VCaP (cell line): Measurements from ENCODE around the gene ARID3C.

Experiments
- H3K27ac ChIP-seq: fragments of 450-650 bp; 2 replicates; pipeline ENCODE4 v1.5.1; 2017
- TF ChIP-seq, protein P1 (sequence below): fragments of 450-650 bp; conservative IDR thresholded peaks from 2 replicates; pipeline ENCODE4 v1.5.1; 2017; ENCODE audit warnings: mild to moderate bottlenecking, moderate library complexity

ARID3C gene

DNA sequence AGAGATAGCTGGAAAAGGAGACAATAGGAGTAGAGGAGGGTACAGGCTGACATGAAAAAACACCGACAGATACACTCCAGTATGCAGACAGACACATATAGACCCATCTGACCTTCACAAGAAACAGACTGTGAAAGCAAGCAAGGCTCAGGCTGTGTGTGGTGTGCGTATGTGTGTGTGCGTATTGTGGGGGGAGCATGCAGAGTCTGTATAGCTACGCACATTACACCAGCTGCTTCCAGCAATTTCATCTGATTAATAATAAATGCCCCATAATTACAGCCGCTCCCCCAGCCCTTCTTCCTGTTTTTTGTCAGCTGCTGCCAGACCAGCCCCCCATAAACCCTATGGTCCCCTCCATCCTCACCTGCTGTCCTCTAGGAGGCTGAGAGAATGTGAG lies 46.1 kb downstream of the ARID3C start:
- H3K27ac ChIP-seq: no peak overlapping the region
- TF ChIP-seq, protein P1, sequence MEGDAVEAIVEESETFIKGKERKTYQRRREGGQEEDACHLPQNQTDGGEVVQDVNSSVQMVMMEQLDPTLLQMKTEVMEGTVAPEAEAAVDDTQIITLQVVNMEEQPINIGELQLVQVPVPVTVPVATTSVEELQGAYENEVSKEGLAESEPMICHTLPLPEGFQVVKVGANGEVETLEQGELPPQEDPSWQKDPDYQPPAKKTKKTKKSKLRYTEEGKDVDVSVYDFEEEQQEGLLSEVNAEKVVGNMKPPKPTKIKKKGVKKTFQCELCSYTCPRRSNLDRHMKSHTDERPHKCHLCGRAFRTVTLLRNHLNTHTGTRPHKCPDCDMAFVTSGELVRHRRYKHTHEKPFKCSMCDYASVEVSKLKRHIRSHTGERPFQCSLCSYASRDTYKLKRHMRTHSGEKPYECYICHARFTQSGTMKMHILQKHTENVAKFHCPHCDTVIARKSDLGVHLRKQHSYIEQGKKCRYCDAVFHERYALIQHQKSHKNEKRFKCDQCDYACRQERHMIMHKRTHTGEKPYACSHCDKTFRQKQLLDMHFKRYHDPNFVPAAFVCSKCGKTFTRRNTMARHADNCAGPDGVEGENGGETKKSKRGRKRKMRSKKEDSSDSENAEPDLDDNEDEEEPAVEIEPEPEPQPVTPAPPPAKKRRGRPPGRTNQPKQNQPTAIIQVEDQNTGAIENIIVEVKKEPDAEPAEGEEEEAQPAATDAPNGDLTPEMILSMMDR: no peak

DNA sequence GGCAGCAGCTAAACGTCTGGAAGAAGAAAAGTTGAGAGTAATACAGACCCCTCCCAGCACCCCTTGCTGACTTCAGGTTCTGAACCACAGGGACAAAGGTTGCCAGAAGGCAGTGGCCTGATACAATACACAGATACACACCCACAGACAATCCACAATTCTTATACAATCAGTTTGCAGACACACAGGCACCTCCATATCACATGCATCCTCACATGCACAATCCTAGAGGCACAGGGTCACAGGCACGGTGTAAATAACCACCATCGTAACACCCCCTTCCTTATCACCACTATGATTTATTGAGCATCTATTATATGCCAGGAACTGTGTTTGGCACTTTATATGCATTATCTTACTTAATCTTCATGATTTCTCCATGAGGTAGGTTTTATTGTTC lies 47.5 kb downstream of the ARID3C start:
- TF ChIP-seq, protein P1: no peak

DNA sequence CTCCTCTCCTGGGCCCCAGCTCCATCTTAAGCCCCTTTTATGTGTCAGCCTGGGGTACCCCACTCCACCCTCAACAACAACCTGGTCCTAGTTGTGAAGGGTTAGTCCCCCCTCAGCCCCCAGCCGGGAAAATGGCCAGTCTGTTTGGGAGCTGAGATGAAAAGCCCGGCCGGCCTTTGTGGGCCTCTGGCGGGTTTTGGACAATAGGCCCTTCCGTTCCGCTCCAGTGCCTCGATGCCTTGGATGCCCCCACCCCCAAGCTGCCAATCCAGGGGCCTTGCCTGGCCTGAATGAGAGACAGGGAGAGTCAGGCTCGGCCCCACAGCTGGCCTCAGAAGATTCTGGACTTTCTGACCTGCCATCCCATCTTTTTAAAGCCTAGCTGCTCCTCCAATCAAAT lies 48.5 kb downstream of the ARID3C start:
- TF ChIP-seq, protein P1: no peak
- no peak overlapping the region for H3K27ac ChIP-seq

More for the DNA sequence above, 47.5 kb downstream of the ARID3C start:
- H3K27ac ChIP-seq: no peak overlapping the region

DNA sequence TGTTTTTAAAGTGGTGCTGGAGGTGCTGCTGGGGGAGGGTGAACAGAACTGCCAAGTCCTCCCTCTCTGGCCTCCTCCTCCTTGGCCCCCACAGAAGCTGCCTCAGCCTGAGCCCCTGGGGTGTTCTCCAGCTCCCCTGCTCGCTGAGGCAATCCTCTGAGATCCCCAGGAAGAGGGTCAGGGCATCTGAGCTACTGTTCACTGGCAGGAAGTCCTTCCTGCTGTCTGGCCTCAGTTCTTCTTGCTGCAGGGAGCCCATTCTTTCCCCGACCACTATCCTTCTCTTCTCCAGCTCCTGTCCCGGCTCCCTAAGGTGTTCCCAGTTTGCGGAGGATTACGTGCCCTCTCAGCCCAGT lies 49.1 kb downstream of the ARID3C start:
- TF ChIP-seq, protein P1: no peak
- H3K27ac ChIP-seq: no peak overlapping the region

DNA sequence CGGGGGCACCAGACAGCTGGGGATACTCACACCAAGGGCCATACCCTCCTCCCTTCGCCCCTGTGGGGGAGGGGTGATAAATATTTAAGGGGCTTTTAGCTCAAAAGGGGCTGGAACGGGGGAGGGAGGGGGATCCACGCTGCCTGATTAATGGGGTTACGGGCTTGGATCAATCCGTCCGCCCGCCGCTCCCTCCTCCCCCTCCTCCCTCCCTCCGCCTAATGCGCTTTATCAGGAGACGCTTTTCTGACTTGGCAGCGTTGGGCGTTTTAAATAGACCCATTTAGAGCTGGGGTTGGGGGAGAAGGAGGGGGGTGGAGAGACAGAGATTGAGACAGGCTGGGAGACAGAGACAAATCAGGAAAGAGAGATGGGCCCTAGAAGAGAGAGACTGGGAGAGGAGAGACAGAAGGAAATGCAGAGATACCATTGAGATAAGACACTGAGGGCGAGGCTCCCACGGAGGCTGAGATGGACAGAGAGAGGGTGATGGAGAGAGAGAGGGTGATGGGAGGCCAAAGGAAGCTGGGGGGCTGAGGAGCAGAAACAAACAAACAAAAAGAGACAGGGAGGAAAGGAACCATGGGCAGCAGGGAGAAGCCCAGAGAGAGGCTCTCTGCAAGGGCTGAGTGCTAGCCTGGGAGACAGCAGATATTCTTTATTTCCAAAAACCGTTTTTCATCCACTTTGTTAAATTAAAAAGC lies 49.6 kb downstream of the ARID3C start:
- TF ChIP-seq, protein P1: no peak
- no peak overlapping the region for H3K27ac ChIP-seq

DNA sequence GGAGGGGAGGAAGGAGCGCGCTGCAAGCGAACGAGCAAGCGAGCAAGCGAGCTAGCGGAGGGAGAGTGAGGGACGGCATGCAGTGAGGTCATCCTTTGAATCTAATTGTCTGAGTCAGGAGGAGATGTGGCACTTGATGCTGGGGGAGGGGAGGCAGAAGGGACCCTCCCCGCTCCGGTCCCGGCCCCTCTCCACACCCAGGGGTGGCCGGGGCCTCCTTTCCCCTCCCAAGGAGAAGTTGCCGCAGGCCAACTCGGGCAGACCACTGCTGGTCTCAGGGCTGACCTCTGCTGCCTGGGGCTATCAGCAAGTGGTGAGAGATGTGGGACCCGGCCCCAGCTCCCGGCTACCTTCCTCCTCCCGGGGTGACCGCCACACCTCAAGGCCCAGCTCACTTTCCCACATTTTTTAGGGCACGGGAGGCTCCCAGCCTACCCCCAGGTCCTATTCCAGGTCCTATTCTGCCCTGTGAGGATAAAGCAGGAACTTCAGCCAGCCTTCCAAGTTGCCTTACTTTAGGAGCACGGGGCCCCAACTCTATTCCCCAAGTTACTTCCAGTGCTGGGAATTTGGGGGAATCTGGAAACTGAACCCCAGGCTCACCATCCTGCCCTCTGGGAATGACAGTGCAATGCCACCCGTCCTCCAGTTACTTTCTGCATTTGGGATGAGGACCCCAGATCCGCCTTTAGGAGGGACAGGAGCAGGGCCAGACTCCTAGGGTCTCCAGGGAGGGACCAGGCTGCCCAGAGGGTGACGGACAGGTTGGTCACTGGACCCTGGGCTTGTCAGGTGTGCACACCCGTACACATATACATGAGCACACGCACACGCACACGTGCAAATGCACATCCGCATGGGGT lies 50.4 kb downstream of the ARID3C start:
- TF ChIP-seq, protein P1: no peak
- H3K27ac ChIP-seq: no peak overlapping the region

DNA sequence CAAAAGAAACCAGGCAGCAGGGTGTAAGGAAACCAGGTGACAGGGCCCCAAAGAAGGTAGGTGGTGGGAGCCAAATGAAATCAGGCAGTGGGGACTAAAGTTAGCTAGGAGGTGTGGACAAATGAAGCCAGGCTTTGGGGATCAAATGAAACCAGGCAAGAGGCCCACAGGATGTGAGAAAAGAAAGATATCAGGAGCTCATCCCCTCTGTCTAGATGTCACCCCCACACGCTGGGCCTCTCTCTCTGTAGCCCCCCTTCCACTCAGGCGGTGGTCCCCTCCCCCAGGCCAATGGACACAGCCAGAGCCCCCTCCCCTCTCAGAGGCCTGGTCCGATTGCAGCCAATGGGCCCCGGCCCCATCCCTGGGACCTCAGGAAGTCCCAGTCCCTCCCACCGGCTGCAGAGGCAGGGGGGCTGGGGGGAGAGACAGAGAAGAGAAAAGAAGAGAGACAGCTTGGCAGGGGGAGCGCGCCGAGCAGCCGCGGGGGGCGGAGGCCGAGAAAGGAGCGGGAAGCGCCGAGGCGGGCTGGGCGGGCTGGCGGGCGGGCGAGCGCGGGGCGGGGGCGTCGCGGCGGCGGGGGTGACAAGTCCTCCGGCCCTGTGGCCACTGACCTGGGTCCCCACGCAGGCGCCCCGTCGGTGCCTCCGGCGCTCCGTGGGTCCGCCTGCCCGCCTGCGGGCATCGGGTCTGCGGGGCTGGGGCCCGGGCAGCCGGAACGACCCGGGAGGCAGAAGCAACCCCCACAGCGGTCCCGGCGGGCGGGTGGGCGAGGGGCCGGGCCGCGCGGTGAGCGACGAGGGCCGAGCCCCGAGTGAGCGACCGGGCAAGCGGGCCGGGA lies 51.2 kb downstream of the ARID3C start:
- no peak overlapping the region for H3K27ac ChIP-seq
- TF ChIP-seq, protein P1: no peak
